Lung (tissue), 12 donors: ENCODE results near the gene OTUB2. TPM values are rescaled to one million over a fixed set of nuclear protein-coding genes. Genes with fewer than 3 reads are reported as not detected.

Source experiments
- ATAC-seq: fragments of 200-7000 bp; cut with Tn5 transposase; one replicate; pipeline ENCODE4 v1.9.1; 2020; ENCODE audit warnings: moderate number of reproducible peaks; ENCODE audit not compliant: insufficient read depth, low FRiP score
- DNase-seq, 3 donors: peaks; one replicate each; pipeline ENCODE4 v3.0.0-alpha.2; 2013 to 2017
- H3K27ac ChIP-seq, 2 donors: one replicate each; pipeline ENCODE4 v1.5.1; 2013; ENCODE audit warnings: mild to moderate bottlenecking in 2 of 2, moderate library complexity in 2 of 2, control low read depth in 1 of 2, inconsistent platforms in 1 of 2, low read depth in 1 of 2, low read length in 1 of 2
- H3K27me3 ChIP-seq, 3 donors: one replicate each; pipeline ENCODE4 v1.5.1; 2013; ENCODE audit warnings: low read length in 2 of 3; ENCODE audit not compliant: control insufficient read depth in 3 of 3, insufficient read depth in 3 of 3
- H3K36me3 ChIP-seq, 4 donors: one replicate each; pipeline ENCODE4 v1.5.1; 2013; ENCODE audit warnings: low read length in 4 of 4, mild to moderate bottlenecking in 1 of 4, moderate library complexity in 1 of 4; ENCODE audit not compliant: control insufficient read depth in 4 of 4, insufficient read depth in 4 of 4
- H3K4me1 ChIP-seq, 5 donors: one replicate each; pipeline ENCODE4 v1.5.1; 2013; ENCODE audit warnings: low read length in 5 of 5, mild to moderate bottlenecking in 2 of 5, moderate library complexity in 1 of 5; ENCODE audit not compliant: control insufficient read depth in 5 of 5, insufficient read depth in 5 of 5
- H3K4me3 ChIP-seq: one replicate; pipeline ENCODE4 v1.5.1; 2013; ENCODE audit warnings: mild to moderate bottlenecking, control low read depth, moderate library complexity
- H3K9ac ChIP-seq, 2 donors: one replicate each; pipeline ENCODE4 v1.5.1; 2013; ENCODE audit warnings: low read length in 2 of 2, control low read depth in 1 of 2; ENCODE audit not compliant: insufficient read depth in 1 of 2
- H3K9me3 ChIP-seq, 4 donors: one replicate each; pipeline ENCODE4 v1.5.1; 2013; ENCODE audit warnings: low read length in 3 of 4, mild to moderate bottlenecking in 1 of 4, moderate library complexity in 1 of 4; ENCODE audit not compliant: control insufficient read depth in 4 of 4, insufficient read depth in 3 of 4
- CTCF ChIP-seq: IDR thresholded peaks from 2 replicates; pipeline ENCODE4 v1.5.1; 2012; ENCODE audit warnings: mild to moderate bottlenecking; ENCODE audit errors: control extremely low read depth, extremely low read depth
- WGBS, 2 donors: extraction: QIAGEN DNeasy Blood & Tissue Kit; methylation state at CpG; one replicate each; pipeline ENCODE4 v1.1.7; 2013; 5-methylcytosine and 5-hydroxymethylcytosine counted together
- polyA plus RNA-seq, 2 donors: library from polyadenylated mRNA; stranded (reverse); fragments of 200-250 nt; gene quantifications; one replicate each; pipeline ENCODE4 v1.2.1, GENCODE V29; 2013
- total RNA-seq, 2 donors: library from RNA; depleted of rRNA in 1 of 2; stranded (reverse); fragments of >200 nt in 1 of 2; gene quantifications; one replicate each; pipeline ENCODE4 v1.2.1, GENCODE V29; 2014 to 2021
- donor health status: control.
- donor health status: control.
- donor health status: Bipolar disorder and iron deficiency.
- donor health status: healthy.
- donor health status: DM: yes; HTN: yes; CAD: no.

The OTUB2 gene
- total and polyA plus RNA-seq, 4 donors: 0.31 to 2.2 (median 1.6) TPM

- 75 to 77% methylated on average over 11 of the region's 11 CpGs for WGBS, 2 donors
- H3K9ac ChIP-seq: no peak overlapping the region
- peaks cover 0 to 15% (median 7%) of the 10 kb centered on the region in 5 donors for H3K4me1 ChIP-seq
- no peak overlapping the region for H3K4me3 ChIP-seq
- DNase-seq: no peak
- H3K9me3 ChIP-seq: peaks cover 0 to 2% (median 0%) of the 10 kb centered on the region in 4 donors
- no peak for TF ChIP-seq CTCF
- no peaks in the 10 kb centered on the region for H3K36me3 ChIP-seq
- H3K27me3 ChIP-seq: peaks cover 0 to 4% (median 0%) of the 10 kb centered on the region in 3 donors
- no peak for ATAC-seq
- no peak overlapping the region for H3K27ac ChIP-seq
These were observed 48.2 kb upstream of the OTUB2 start for GRCh38 chr14:93977790-93978581.

GRCh38 chr14:93978735-93979134 lies 47.4 kb upstream of the OTUB2 start:
- H3K36me3 ChIP-seq: no peaks in the 10 kb centered on the region
- H3K9ac ChIP-seq: no peak overlapping the region
- WGBS, 2 donors: 74 to 88% methylated on average over 4 of the region's 4 CpGs
- peaks cover 0 to 4% (median 0%) of the 10 kb centered on the region in 3 donors for H3K27me3 ChIP-seq
- H3K9me3 ChIP-seq: peaks cover 0 to 2% (median 0%) of the 10 kb centered on the region in 4 donors
- H3K4me3 ChIP-seq: no peak overlapping the region
- DNase-seq: no peak
- H3K27ac ChIP-seq: no peak overlapping the region
- TF ChIP-seq CTCF: no peak
- ATAC-seq: no peak
- H3K4me1 ChIP-seq: peaks cover 0 to 15% (median 7%) of the 10 kb centered on the region in 5 donors

- H3K9me3 ChIP-seq: peaks cover 0 to 2% (median 0%) of the 10 kb centered on the region in 4 donors
- H3K4me3 ChIP-seq: no peak overlapping the region
- no peak overlapping the region for H3K9ac ChIP-seq
- WGBS, 2 donors: 69 to 73% methylated on average over 11 of the region's 11 CpGs
- TF ChIP-seq CTCF: no peak
- no peak for ATAC-seq
- no peaks in the 10 kb centered on the region for H3K36me3 ChIP-seq
- peak overlapping the region in 1 of 2 donors; percentile 93 for H3K27ac ChIP-seq
- peaks cover 0 to 15% (median 7%) of the 10 kb centered on the region in 5 donors for H3K4me1 ChIP-seq
- peak in 2 of 3 donors; percentile 17 to 69 for DNase-seq
- peaks cover 0 to 4% (median 0%) of the 10 kb centered on the region in 3 donors for H3K27me3 ChIP-seq
These were observed 45.5 kb upstream of the OTUB2 start for GRCh38 chr14:93980456-93981201.
